ENCODE measurements around the gene CSF2.

CSF2 gene

GRCh38 chr5:132102101-132102701, 28.6 kb downstream of the CSF2 start:
- H4K20me1 ChIP-seq (ENCODE audit: insufficient read depth, low read length): no peaks in the 10 kb centered on the region
- H3K9me2 ChIP-seq (replicated peaks; ENCODE audit: insufficient read depth, low read length): no peaks in the 10 kb centered on the region
- peak overlapping the region; percentile 89 for H3K9ac ChIP-seq (ENCODE audit: low read length)
- H3K9me3 ChIP-seq (replicated peaks; ENCODE audit: insufficient read depth, low read length): no peaks in the 10 kb centered on the region
- peak overlapping the region; percentile 7; the same call in 1 of the 2 replicates for H2AFZ ChIP-seq (ENCODE audit: low read length)
- peaks cover 49% of the 10 kb centered on the region for H3F3A ChIP-seq (ENCODE audit: insufficient read depth, low read length)
- H3K79me2 ChIP-seq (ENCODE audit: low read length): no peaks in the 10 kb centered on the region
- no peak for TF ChIP-seq EZH2 (optimal IDR thresholded peaks at IDR 0.05; ENCODE audit: low read depth, low read length)
- TF ChIP-seq EZH2phosphoT487 (IDR thresholded peaks at IDR 0.05; ENCODE audit: low read length): no peak
- TF ChIP-seq CTCF (IDR thresholded peaks at IDR 0.05; ENCODE audit: low read length): no peak
- peaks cover 71% of the 10 kb centered on the region for H3K4me1 ChIP-seq (ENCODE audit: low read length)
- H3K4me2 ChIP-seq (ENCODE audit: low read depth, low read length): peak overlapping the region; percentile 94; the same call in 1 of the 2 replicates
- no peak for DNase-seq
- H3K36me3 ChIP-seq (replicated peaks; ENCODE audit: insufficient read depth, low read length): no peaks in the 10 kb centered on the region
- H3K27me3 ChIP-seq (replicated peaks; ENCODE audit: insufficient read depth, low read length): no peaks in the 10 kb centered on the region
- no peak overlapping the region for H3K4me3 ChIP-seq (ENCODE audit: low read length)
- H3K27ac ChIP-seq (ENCODE audit: low read length): peak overlapping the region; percentile 100

- H3K4me3 ChIP-seq (ENCODE audit: low read length): no peak overlapping the region; the same call in 1 of the 2 replicates
- no peaks in the 10 kb centered on the region for H4K20me1 ChIP-seq (ENCODE audit: insufficient read depth, low read length)
- peak overlapping the region; percentile 89 for H3K9ac ChIP-seq (ENCODE audit: low read length)
- peaks cover 49% of the 10 kb centered on the region for H3F3A ChIP-seq (ENCODE audit: insufficient read depth, low read length)
- DNase-seq: no peak
- H3K4me2 ChIP-seq (ENCODE audit: low read depth, low read length): peak overlapping the region; percentile 53
- no peak for TF ChIP-seq EZH2phosphoT487 (IDR thresholded peaks at IDR 0.05; ENCODE audit: low read length)
- TF ChIP-seq CTCF (IDR thresholded peaks at IDR 0.05; ENCODE audit: low read length): no peak
- TF ChIP-seq EZH2 (optimal IDR thresholded peaks at IDR 0.05; ENCODE audit: low read depth, low read length): no peak
- no peaks in the 10 kb centered on the region for H3K36me3 ChIP-seq (replicated peaks; ENCODE audit: insufficient read depth, low read length)
- H3K4me1 ChIP-seq (ENCODE audit: low read length): peaks cover 71% of the 10 kb centered on the region
- H3K79me2 ChIP-seq (ENCODE audit: low read length): no peaks in the 10 kb centered on the region
- no peaks in the 10 kb centered on the region for H3K9me3 ChIP-seq (replicated peaks; ENCODE audit: insufficient read depth, low read length)
- peak overlapping the region; percentile 100 for H3K27ac ChIP-seq (ENCODE audit: low read length)
- H3K9me2 ChIP-seq (replicated peaks; ENCODE audit: insufficient read depth, low read length): no peaks in the 10 kb centered on the region
- H3K27me3 ChIP-seq (replicated peaks; ENCODE audit: insufficient read depth, low read length): no peaks in the 10 kb centered on the region
- peak overlapping the region; percentile 7; the same call in 1 of the 2 replicates for H2AFZ ChIP-seq (ENCODE audit: low read length)
These were observed 29.3 kb downstream of the CSF2 start for GRCh38 chr5:132102944-132103331.

- H3K9me2 ChIP-seq (replicated peaks; ENCODE audit: insufficient read depth, low read length): no peaks in the 10 kb centered on the region
- H3K9ac ChIP-seq (ENCODE audit: low read length): peak overlapping the region; percentile 89
- H3K27ac ChIP-seq (ENCODE audit: low read length): peak overlapping the region; percentile 100
- H3K79me2 ChIP-seq (ENCODE audit: low read length): no peaks in the 10 kb centered on the region
- DNase-seq: peak; percentile 96
- peak overlapping the region; percentile 66 for H3K4me2 ChIP-seq (ENCODE audit: low read depth, low read length)
- no peaks in the 10 kb centered on the region for H3K9me3 ChIP-seq (replicated peaks; ENCODE audit: insufficient read depth, low read length)
- H4K20me1 ChIP-seq (ENCODE audit: insufficient read depth, low read length): no peaks in the 10 kb centered on the region
- H3F3A ChIP-seq (ENCODE audit: insufficient read depth, low read length): peaks cover 49% of the 10 kb centered on the region
- H3K36me3 ChIP-seq (replicated peaks; ENCODE audit: insufficient read depth, low read length): no peaks in the 10 kb centered on the region
- H3K4me3 ChIP-seq (ENCODE audit: low read length): no peak overlapping the region; the same call in 1 of the 2 replicates
- H2AFZ ChIP-seq (ENCODE audit: low read length): no peak overlapping the region
- no peaks in the 10 kb centered on the region for H3K27me3 ChIP-seq (replicated peaks; ENCODE audit: insufficient read depth, low read length)
- TF ChIP-seq CTCF (IDR thresholded peaks at IDR 0.05; ENCODE audit: low read length) (peak; percentile 34), EZH2 (optimal IDR thresholded peaks at IDR 0.05; ENCODE audit: low read depth, low read length) (no peak)
- peaks cover 71% of the 10 kb centered on the region for H3K4me1 ChIP-seq (ENCODE audit: low read length)
These were observed 29.9 kb downstream of the CSF2 start for GRCh38 chr5:132103332-132103951.
